ENCODE measurements around the gene S100PBP. TPM values are rescaled to one million over a fixed set of nuclear protein-coding genes. Genes with fewer than 3 reads are reported as not detected.

The S100PBP gene
- total and polyA plus RNA-seq, 2 of the 13 experiments (the other 11 are each of a cell fraction or from before 2014, with no cell fraction given) = 20.4 to 26.1 TPM

DNA sequence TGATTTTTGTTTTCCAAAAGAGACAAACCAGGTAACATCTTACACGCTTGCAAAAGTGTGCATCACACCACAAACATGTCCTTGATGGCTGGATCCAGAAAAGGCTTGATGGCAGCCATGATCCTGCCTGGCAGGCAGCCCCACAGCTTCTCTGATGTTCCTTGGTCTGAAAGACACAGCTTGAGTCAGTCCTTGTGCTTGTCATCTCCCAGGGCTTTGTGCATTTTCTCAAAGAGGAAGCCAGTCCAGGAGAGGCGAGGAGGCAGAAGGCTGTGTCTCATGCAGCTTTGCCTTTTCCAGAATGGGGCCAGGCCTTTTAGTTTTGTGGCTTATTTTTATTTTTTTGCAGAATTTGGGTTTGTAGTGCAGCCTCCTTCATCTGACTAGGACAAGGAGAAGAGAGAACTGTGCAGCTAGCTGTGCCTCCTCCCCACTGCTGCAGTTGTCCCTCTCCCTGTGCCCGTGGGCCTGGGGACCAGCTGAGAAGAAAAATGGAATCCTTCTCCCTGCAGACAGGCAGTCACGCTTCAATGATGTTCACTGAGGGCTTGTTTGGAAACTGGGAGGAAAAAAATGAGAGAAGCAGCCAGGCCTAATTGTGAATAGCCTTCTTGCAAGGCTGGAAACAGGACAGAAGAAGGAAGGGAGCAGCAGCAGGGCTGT lies 45.9 kb downstream of the S100PBP start (continued):
- TF ChIP-seq ZNF616 (CRISPR knock-in tag; IDR thresholded peaks at IDR 0.05; ENCODE audit: low read depth) (no peak), ZSCAN22 (CRISPR knock-in tag; IDR thresholded peaks at IDR 0.05) (no peak), PTBP1 (IDR thresholded peaks at IDR 0.05; ENCODE audit: low read depth, low read length, poor library complexity, severe bottlenecking) (no peak)

DNA sequence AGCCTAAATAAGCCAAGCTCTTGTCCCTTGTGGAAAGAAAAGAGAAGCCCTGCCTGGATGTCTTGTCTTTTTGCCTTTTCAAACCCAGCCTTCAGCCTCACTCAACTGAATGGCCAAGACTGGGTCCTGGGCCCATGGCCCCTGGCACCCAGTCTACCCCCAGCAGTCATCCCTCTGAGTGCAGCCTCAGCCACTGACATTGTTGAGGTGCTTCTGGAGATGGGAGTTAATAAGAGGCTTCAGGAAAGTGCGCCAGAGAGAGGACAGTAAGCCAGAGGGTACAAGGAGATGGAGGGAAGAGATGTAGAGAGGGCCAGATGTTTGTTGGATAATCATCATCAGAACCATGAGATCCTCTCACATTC lies 46.4 kb downstream of the S100PBP start:
- H3K4me2 ChIP-seq (ENCODE audit: low read depth, low read length) = no peak overlapping the region
- intact Hi-C loops (cut with micrococcal nuclease; ENCODE audit: unreplicated experiment) (no loop called here), in situ Hi-C loops (cut with HindIII; ENCODE audit: extremely low pct_ligation_motif_present, low pct_unique_long_range_greater_than_20kb) (no loop called here)
- H3K9me3 ChIP-seq (ENCODE audit: low read length) = no peaks in the 10 kb centered on the region
- H3K79me2 ChIP-seq (ENCODE audit: insufficient read depth, low read length) = no peaks in the 10 kb centered on the region
- ATAC-seq (no peak), DNase-seq (ENCODE audit: low spot score) (no peak), FAIRE-seq (no peak)
- BruUV-seq (replicated peaks) = no TSS peak
- POLR2A ChIA-PET = no interaction called here
- TF ChIP-seq ZBTB42 (CRISPR knock-in tag; IDR thresholded peaks at IDR 0.05) = no peak
- TF ChIP-seq IRF2 (CRISPR knock-in tag; IDR thresholded peaks at IDR 0.05) = no peak
- TF ChIP-seq TBX3 (IDR thresholded peaks at IDR 0.05; ENCODE audit: borderline replicate concordance) = no peak
- TF ChIP-seq FOXA1 (IDR thresholded peaks at IDR 0.05) = no peak
- TF ChIP-seq FOXA1 (CRISPR knock-in tag; IDR thresholded peaks at IDR 0.05) = no peak
- TF ChIP-seq CAMTA2 (CRISPR knock-in tag; IDR thresholded peaks at IDR 0.05; ENCODE audit: borderline replicate concordance) = no peak
- TF ChIP-seq ZSCAN29 (CRISPR knock-in tag; conservative IDR thresholded peaks at IDR 0.05) = no peak
- TF ChIP-seq ZNF773 (CRISPR knock-in tag; IDR thresholded peaks at IDR 0.05; ENCODE audit: borderline replicate concordance) = no peak
- TF ChIP-seq SRSF9 (IDR thresholded peaks at IDR 0.05; ENCODE audit: borderline replicate concordance, insufficient read depth, low read depth, low read length, poor library complexity, severe bottlenecking) = no peak
- TF ChIP-seq GTF3A (CRISPR knock-in tag; conservative IDR thresholded peaks at IDR 0.05) = no peak
- no peak for TF ChIP-seq REL (CRISPR knock-in tag; conservative IDR thresholded peaks at IDR 0.05)
- no peaks in the 10 kb centered on the region for H3K4me1 ChIP-seq (ENCODE audit: insufficient read depth, low read length)
- CTCF ChIA-PET (ENCODE audit: low intra/inter-chr PET ratio, low total read pairs) = no interaction called here
- no peak overlapping the region for H3K27ac ChIP-seq (ENCODE audit: extremely low read length, insufficient read depth, low read length)
- H3K27me3 ChIP-seq (ENCODE audit: control insufficient read depth in 1 of 2, insufficient read depth in 2 of 2, low read length in 2 of 2) = no peaks in the 10 kb centered on the region
- no peaks in the 10 kb centered on the region for H4K20me1 ChIP-seq (ENCODE audit: insufficient read depth, low read length)
- H2AFZ ChIP-seq (ENCODE audit: low read length) = no peak overlapping the region
- no peak overlapping the region for H3K4me3 ChIP-seq (replicated peaks in 1 of 3; ENCODE audit: insufficient read depth in 1 of 3, low read depth in 2 of 3, low read length in 3 of 3)
- H3K9ac ChIP-seq (ENCODE audit: insufficient read depth, low read depth, low read length) = no peak overlapping the region
- H3K36me3 ChIP-seq (replicated peaks in 1 of 2; ENCODE audit: control insufficient read depth in 1 of 2, insufficient read depth in 2 of 2, low read length in 2 of 2) = peaks cover 0 to 7% of the 10 kb centered on the region in 2 experiments; a peak in 1 of 5 replicates
- 92% methylated on average over 1 of the region's 1 CpG for WGBS (ENCODE audit: low lambda C conversion rate)
